Stimulated activated CD4-positive, alpha-beta T cell treated with anti-CD3 and anti-CD28 coated beads, Interleukin-12 subunit alpha, Interleukin-12 subunit beta, amount 100 ng/mL, for 24 hours (primary cell): ENCODE measurements around the gene SLC23A3.

Experiments
- DNase-seq, 2 experiments: peaks; one replicate each; pipeline ENCODE4 v3.0.0-alpha.2; 2020; ENCODE audit warnings: low read depth in 2 of 2

The SLC23A3 gene

GRCh38 chr2:219142329-219142728 is 27.5 kb downstream of the SLC23A3 start:
- DNase-seq = no peak

- no peak for DNase-seq
Measured at GRCh38 chr2:219140722-219141121, 29.1 kb downstream of the SLC23A3 start.

GRCh38 chr2:219133976-219134375 is 35.9 kb downstream of the SLC23A3 start:
- no peak for DNase-seq

GRCh38 chr2:219131744-219132143 is 38.1 kb downstream of the SLC23A3 start:
- DNase-seq = no peak

GRCh38 chr2:219131327-219131726 is 38.5 kb downstream of the SLC23A3 start:
- no peak for DNase-seq

- DNase-seq = no peak
Measured at GRCh38 chr2:219129589-219129988, 40.2 kb downstream of the SLC23A3 start.

GRCh38 chr2:219128396-219128795 is 41.4 kb downstream of the SLC23A3 start:
- DNase-seq = no peak

- no peak for DNase-seq
Measured at GRCh38 chr2:219127037-219127635, 42.7 kb downstream of the SLC23A3 start.

- no peak for DNase-seq
Measured at GRCh38 chr2:219126555-219126954, 43.3 kb downstream of the SLC23A3 start.

GRCh38 chr2:219125886-219126270 is 44.0 kb downstream of the SLC23A3 start:
- DNase-seq = no peak

GRCh38 chr2:219125225-219125885 is 44.5 kb downstream of the SLC23A3 start:
- peak in 1 of 2 experiments; percentile 2 for DNase-seq

GRCh38 chr2:219124381-219125110 is 45.3 kb downstream of the SLC23A3 start:
- no peak for DNase-seq

- DNase-seq = no peak
Measured at GRCh38 chr2:219123356-219124135, 46.3 kb downstream of the SLC23A3 start.

GRCh38 chr2:219122202-219122980 is 47.4 kb downstream of the SLC23A3 start:
- DNase-seq = no peak

- no peak for DNase-seq
Measured at GRCh38 chr2:219120082-219120481, 49.7 kb downstream of the SLC23A3 start.

- DNase-seq = peak; percentile 19 to 56
Measured at GRCh38 chr2:219119422-219120043, 50.3 kb downstream of the SLC23A3 start.

GRCh38 chr2:219118504-219118903 is 51.3 kb downstream of the SLC23A3 start:
- no peak for DNase-seq

GRCh38 chr2:219116776-219117646 is 52.8 kb downstream of the SLC23A3 start:
- DNase-seq = no peak

- DNase-seq = no peak
Measured at GRCh38 chr2:219112651-219113338, 57.0 kb downstream of the SLC23A3 start.
